ENCODE data around the gene RADIL.

DNA sequence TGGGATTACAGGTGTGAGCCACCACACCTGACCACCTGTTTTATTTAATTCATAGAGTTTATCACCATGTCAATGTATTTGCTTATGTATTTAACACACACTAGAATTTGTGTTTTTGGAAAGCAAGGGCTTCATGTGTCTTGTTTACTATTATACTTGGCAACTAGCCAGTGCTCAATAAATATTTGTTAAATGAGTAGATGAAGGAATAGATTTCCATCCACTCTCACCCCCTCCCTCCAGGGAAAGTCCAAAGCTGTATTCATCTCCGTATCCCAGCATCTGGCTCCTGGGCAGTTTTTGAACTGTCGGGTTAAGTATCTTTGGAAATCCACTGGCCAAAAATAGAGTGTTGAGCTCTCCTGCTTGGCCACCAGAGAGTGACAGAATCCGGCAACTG is 4.6 kb upstream of the RADIL start:
- TF ChIP-seq, protein P1, sequence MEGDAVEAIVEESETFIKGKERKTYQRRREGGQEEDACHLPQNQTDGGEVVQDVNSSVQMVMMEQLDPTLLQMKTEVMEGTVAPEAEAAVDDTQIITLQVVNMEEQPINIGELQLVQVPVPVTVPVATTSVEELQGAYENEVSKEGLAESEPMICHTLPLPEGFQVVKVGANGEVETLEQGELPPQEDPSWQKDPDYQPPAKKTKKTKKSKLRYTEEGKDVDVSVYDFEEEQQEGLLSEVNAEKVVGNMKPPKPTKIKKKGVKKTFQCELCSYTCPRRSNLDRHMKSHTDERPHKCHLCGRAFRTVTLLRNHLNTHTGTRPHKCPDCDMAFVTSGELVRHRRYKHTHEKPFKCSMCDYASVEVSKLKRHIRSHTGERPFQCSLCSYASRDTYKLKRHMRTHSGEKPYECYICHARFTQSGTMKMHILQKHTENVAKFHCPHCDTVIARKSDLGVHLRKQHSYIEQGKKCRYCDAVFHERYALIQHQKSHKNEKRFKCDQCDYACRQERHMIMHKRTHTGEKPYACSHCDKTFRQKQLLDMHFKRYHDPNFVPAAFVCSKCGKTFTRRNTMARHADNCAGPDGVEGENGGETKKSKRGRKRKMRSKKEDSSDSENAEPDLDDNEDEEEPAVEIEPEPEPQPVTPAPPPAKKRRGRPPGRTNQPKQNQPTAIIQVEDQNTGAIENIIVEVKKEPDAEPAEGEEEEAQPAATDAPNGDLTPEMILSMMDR (optimal IDR thresholded peaks at IDR 0.05 in 1 of 3, IDR thresholded peaks at IDR 0.05 in 1 of 3, conservative IDR thresholded peaks at IDR 0.05 in 1 of 3; ENCODE audit: extremely low read depth in 1 of 3, insufficient read depth in 2 of 3, low read length in 3 of 3) = no peak
- no peak for TF ChIP-seq EZH2 (IDR thresholded peaks at IDR 0.05; ENCODE audit: low read length)

Data from keratinocyte (primary cell).